GM19467 (cell line): ENCODE data around the gene APELA.

ENCODE experiments used
- ATAC-seq: cut with Tn5 transposase; IDR thresholded peaks from one replicate; pipeline ENCODE4 v1.9.1; 2021; ENCODE audit warnings: mild to moderate bottlenecking, moderate library complexity; ENCODE audit not compliant: unreplicated experiment

Gene APELA

DNA sequence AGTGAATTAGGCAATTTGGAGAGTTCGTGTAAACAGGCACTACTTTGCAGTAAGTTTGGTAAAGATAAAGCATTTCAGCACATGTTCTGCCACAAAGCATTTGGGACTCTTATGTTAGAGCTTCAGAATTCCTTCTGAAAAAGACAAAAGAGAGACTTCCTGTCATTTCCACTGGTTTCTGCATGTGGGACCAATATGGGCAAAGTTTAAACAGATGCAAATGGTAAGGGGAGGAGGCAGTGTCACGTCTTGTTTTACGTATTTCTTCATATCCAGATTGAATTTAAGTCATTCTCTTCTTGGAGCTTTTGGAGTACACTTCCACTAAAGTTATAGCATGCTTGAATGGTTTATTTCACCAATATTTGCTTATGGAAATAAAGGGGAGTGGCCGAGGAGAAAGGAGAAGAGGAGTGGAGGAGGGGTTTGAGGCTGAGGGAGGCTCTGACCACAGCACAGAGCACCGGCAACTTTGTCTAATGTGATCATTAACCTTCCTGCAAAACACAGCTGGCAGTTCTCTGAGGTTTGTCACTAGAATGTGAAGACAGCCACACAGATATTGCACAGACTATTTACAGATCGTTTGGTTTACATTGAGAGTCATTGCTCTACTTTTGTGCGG lies at the start of gene APELA:
TSS of gene APELA (plus strand) at position 479 of the 625 bp plus-strand sequence. CDS start 154 bp downstream, outside the sequence.
- peak; percentile 100 for ATAC-seq

GRCh38 chr4:164828955-164829354 lies 48.0 kb upstream of the APELA start:
- no peak for ATAC-seq

- ATAC-seq = no peak
These were observed 30.4 kb upstream of the APELA start for GRCh38 chr4:164846566-164846965.

DNA sequence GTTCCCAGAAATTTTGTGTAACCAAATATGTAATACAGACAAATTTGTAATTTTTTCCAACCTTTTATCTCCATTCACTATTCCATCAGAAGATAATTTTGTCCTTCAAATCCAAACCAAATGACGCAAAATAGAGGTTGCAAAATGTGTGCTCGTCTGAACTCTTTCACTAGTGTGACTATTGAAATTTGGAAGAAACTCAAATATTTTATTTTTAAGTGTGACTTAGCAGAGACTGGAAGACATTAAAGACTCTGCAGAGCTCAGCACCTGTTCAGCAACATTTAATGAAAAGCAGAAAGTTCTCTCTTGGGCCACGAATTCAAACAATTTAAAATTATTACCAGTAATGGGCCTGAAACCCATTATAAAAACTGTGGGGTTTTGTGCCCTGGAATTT lies 30.0 kb upstream of the APELA start:
- no peak for ATAC-seq

- ATAC-seq = peak; percentile 88
These were observed 28.9 kb upstream of the APELA start for GRCh38 chr4:164847967-164848649.

DNA sequence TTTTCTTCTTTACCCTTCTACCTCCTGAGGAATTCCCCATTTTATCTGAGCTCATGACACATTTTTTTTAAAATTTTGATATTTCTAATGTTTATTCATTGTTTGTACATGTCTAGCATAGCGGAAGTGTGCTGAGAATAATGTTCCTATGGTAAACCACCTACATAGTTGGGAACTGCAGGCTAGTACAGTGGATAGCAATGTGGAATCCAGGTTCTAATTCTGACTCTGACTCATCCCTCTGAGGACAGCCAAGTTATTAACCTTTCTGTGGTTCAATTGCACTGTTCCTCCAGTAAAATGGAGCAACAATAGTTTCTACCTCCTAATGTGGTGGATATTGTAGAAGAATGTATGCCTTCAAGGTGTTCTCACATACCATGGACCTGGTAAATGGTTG lies 20.6 kb upstream of the APELA start:
- no peak for ATAC-seq

DNA sequence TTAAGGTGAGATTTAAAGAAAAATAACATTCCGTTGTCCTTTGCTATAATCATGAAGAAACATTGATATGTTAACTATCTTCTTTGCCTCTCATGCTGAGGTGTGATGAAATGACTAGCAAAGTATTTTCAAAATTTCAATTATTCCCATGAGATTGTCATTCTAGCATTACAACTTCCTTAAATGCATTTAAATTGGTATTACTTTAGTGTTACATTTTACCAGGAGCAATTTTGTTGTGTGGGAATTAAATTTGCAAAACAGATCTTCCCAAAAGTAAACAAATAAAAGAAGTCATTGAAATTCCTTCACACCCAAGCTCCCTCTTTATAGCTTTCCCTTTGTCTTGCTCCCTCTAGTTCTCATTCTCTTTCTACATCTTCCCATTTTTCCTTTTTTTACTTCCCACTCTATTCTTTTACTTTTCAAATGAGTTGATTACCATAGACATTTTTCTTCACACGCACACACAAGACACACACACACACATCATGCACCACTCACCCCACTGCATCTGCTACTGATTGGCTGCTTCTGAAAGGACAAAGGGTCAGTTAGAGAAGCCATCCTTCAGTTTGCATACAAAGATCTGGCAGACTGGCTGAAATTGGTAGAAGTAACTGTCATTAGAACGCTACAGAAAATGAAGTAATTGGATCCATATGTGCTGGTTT lies 10.0 kb upstream of the APELA start:
- no peak for ATAC-seq

DNA sequence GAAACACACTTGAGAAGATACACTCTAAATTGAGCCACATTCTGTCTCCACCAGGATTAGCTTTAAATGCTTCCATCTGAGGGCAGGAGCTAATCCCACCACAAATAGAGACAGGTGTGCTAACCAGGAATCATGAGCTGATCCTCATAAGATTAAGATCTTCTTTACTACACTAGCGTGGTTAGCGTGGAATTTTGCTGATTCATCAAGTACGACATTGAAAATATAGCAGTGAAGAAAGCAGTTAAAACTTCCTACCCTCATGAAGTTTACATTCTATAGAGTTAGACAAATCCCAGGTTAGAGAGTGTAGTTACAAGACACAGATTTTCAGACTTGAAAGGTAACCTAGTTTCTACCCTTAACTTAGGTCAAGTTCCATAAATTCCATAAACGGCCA lies 5.3 kb upstream of the APELA start:
- no peak for ATAC-seq

DNA sequence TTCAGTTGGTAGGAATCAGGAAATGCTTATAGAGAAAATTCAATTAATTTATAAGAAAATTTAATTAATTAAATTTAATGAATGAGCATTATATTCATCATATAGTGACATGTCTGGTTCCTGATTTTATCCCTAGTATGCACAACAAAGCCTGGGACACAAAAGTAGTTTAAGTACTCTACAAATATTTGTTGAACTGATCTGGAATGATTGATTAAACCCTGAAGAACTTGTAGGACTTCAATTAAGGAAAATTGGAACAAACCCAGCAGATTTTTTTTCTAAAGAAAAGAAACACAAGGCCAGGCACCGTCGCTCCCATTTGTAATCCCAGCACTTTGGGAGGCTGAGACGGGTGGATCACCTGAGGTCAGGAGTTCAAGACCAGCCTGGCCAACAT lies 4.5 kb upstream of the APELA start:
- no peak for ATAC-seq

GRCh38 chr4:164874789-164875188 lies 2.2 kb upstream of the APELA start:
- no peak for ATAC-seq

DNA sequence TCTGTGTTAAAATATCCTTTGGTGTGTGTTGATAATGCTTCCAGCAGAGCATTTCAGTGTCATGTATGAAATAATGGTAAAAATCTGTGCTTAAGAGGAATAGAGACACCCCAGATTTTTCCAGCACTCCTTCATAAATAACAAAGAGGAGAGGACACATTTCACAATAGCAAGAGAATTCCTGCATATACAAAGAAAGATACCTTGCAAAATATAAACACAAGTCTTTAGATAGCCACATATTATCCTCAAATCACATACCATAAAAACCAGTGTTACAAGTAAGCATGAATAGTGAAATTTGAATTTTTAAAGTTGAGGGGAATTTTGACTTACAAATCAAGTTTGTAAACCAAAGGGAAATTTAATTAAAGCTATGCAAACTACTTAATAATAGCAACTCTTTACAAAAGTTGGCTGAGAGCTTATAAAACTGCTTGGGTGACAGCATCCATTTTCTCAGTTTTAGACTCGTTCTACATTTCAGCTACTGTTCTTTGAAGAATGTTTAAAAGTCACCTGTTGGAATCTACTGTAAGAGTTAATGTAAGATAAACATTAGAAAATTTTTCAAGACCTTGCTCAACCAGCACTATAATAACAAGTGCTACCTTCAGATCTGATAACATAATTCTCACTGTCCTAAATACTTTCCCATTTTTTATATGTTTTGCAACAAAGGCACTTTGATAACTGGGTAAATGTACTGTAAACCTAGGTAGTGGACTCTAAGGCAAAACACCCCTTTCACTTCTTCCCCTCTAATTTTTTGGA lies 3.7 kb downstream of the APELA start:
- ATAC-seq = no peak

DNA sequence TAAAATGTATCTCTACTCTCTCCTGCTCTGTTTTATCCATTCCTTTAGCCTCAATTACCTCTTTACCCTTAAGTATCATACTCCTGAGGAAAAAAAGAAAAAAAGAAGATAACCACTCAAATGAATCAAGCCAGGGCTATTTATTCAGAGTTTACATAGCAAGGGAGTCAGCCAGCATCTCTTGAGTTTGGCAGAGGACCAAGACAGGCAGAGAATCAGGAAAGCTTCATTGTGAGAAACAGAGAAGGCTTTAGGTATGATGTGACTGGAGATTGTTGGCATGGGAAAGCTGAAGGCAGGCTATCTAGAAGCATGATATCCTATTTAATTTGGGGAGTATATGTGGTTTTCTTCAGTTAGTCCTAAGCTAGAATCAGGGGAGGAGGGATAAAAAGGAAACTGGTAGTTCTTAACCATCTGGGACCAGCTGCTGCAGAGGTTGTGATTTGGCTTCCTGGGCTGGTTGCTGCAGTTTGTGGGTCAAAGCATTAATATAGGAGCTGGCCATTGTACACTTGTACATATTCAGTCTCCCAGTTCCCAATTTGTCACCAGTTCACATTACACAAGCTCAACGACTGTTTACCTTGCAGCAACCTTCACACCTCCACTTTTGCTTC lies 11.2 kb downstream of the APELA start:
- no peak for ATAC-seq

GRCh38 chr4:164890691-164891090 lies 13.7 kb downstream of the APELA start:
- ATAC-seq = no peak

DNA sequence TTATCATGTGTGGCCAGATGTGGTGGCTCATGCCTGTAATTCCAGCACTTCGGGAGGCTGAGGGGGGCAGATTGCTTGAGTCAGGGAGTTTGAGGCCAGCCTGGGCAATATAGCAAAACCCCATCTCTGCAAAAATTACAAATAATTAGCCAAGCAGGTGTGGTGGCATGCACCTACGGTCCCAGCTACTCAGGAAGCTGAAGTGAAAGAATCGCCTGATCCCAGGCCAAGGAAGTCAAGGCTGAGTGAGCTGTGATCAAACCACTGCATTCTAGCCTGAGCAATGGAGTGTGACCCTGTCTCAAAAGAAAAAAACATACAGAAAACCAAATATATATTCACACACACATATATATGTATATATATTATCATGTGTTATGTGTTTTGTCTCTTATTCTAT lies 15.0 kb downstream of the APELA start:
- ATAC-seq = peak; percentile 88

DNA sequence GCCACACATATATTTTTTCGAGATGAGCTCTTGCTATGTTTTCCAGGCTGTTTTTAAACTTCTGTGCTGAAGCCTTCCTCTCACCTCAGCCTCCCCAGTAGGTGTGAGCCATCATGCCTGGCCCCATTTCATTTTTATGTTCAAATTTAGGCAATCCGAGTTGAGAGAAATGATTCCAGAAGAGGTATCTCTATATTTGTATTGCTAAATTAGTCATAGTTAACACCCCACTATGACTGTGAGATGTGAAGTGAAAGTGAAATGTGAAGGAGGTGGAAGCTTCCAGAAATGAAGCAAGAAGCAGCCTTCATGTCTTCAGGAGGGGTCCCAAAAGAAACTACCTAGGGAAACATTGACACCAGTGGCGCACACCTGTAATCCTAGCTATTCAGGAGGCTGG lies 17.7 kb downstream of the APELA start:
- ATAC-seq = peak; percentile 45

DNA sequence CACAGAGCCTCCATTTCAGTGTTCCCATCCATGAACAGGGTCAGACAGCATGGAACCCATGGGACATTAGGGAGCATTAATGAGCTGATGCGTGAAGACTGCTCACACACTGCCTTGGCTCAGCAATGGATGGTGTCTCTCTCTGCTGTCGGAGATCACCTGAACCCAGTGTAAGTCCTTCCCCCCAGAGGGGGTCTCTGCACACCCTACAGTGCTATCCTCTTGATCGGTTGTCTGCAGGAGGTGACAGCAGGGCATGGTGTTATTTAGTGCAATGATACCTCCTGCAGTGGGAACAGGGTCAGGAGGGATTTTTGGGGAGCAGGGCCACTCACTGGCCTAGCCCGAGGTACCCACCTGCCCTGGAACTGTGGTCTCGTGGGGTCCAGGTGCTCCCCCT lies 25.6 kb downstream of the APELA start:
- ATAC-seq = no peak

DNA sequence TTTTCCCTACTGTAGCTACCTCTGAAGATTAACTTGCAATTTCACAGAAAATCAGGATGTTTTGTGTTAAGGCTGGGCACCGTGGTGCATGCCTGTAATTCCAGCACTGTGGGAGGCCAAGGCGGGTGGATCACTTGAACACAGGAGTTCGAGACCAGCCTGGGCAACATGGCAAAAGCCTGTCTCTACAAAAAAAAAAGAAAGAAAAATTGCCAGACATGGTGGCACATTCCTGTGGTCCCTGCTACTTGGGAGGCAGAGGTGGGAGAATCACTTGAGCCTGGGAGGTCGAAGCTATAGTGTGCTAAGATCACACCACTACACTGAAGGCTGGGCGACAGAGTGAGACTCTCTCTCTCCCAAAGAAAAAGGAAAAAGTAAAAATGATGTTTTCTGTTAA lies 27.4 kb downstream of the APELA start:
- no peak for ATAC-seq

DNA sequence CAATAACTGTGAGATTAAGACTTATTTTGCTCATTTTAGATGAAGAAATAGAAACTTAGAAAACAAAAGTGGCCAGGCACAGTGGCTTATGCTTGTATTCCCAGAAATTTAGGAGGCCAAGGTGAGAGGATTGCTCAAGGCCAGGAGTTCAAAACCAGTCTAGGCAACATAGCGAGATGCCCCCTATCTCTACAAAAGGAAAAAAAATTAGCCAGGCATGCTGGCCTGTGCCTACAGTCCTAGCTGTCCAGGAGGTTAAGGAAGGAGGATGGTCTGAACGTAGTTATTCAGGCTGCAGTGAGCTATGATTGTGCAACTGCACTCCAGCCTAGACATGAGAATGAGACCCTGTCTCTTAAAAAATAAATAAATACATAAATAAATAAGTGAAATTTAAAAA lies 28.0 kb downstream of the APELA start:
- ATAC-seq = no peak

- ATAC-seq = no peak
These were observed 29.4 kb downstream of the APELA start for GRCh38 chr4:164906368-164906767.

DNA sequence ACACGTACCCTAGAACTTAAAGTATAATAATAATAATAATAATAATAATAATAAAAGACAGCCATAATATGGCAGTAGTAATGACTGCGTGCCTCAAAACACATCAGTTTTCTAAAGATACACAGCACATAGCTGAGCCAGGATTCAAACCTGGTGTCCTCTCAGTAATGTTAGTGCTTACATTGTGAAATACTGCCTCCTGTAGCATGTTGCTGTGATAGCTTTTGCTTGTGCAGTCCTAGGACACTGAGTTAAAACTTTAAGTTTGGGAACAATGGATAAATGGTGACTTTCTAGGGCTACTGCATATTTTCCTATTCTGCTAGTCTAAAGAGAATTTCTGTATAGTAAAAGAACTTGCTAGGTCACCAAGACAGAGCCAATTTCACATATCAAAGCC lies 36.5 kb downstream of the APELA start:
- peak; percentile 59 for ATAC-seq

GRCh38 chr4:164918956-164919355 lies 42.0 kb downstream of the APELA start:
- ATAC-seq = no peak
